ENCODE results near the gene POLR2E. TPM values are rescaled to one million over a fixed set of nuclear protein-coding genes. Genes with fewer than 3 reads are reported as not detected.

POLR2E gene
- total RNA-seq, 1 experiment from 2014 or later: 261 TPM

GRCh38 chr19:1093330-1093729 is 1.8 kb downstream of the POLR2E start:
- Mint-ChIP-seq H3K36me3 (ENCODE audit: insufficient read depth in 1 of 3, low read depth in 3 of 3) (peaks cover 6 to 36% (median 28%) of the 10 kb centered on the region in 3 experiments; a peak in 6 of 7 replicates), H3K4me1 (peaks cover 6 to 22% of the 10 kb centered on the region in 2 experiments), H3K4me3 (peak overlapping the region; percentile 91 to 92), H3K27ac (no peak overlapping the region), H3K27me3 (ENCODE audit: low read depth) (no peaks in the 10 kb centered on the region), H3K9me3 (peaks cover 0 to 2% of the 10 kb centered on the region in 2 experiments; a peak in 1 of 5 replicates)
- Histone ChIP-seq H4K5ac (ENCODE audit: insufficient read length, low read depth, low read length) (no peak overlapping the region), H2AFZ (ENCODE audit: low read length) (no peak overlapping the region), H3K14ac (ENCODE audit: insufficient read depth, low read length) (no peak overlapping the region), H3K23ac (ENCODE audit: insufficient read length, low read depth, low read length) (no peak overlapping the region), H3K27me3 (ENCODE audit: insufficient read depth, low read length) (no peaks in the 10 kb centered on the region), H3K18ac (ENCODE audit: insufficient read length, low read depth, low read length) (no peak overlapping the region), H4K8ac (replicated peaks; ENCODE audit: insufficient read length, low read depth, low read length) (no peak overlapping the region), H4K20me1 (ENCODE audit: control insufficient read depth, insufficient read depth, insufficient read length) (no peaks in the 10 kb centered on the region), H2BK12ac (ENCODE audit: insufficient read length, low read depth, low read length) (no peak overlapping the region), H3T11ph (ENCODE audit: low read length) (no peak overlapping the region), H3K4me1 (ENCODE audit: insufficient read depth, low read length) (no peaks in the 10 kb centered on the region; the same call in 1 of the 2 replicates), H4K91ac (ENCODE audit: insufficient read length, low read depth, low read length) (no peak overlapping the region), H2AK5ac (ENCODE audit: insufficient read length, low read length) (no peak overlapping the region), H2BK15ac (ENCODE audit: low read depth, low read length) (no peak overlapping the region), H3K4ac (ENCODE audit: low read depth, low read length) (no peak overlapping the region), H3K23me2 (ENCODE audit: insufficient read length, low read depth, low read length, poor library complexity, severe bottlenecking) (peaks cover 7% of the 10 kb centered on the region), H3K56ac (ENCODE audit: insufficient read length, low read depth, low read length) (no peak overlapping the region), H3K79me2 (ENCODE audit: insufficient read depth, low read length) (peaks cover 12% of the 10 kb centered on the region; the same call in 1 of the 2 replicates), H3K9ac (ENCODE audit: extremely low read depth, insufficient read length, low read length) (no peak overlapping the region), H2BK20ac (ENCODE audit: low read depth, low read length, poor library complexity, severe bottlenecking) (no peak overlapping the region), H3K4me2 (ENCODE audit: insufficient read depth, insufficient read length, low read length) (no peak overlapping the region), H2BK120ac (ENCODE audit: low read depth, low read length, poor library complexity, severe bottlenecking) (no peak overlapping the region), H3K27ac (ENCODE audit: insufficient read length, low read depth, low read length) (no peak overlapping the region), H3K79me1 (ENCODE audit: insufficient read depth, low read depth, low read length, poor library complexity, severe bottlenecking) (peaks cover 11% of the 10 kb centered on the region), H3K9me3 (ENCODE audit: control insufficient read depth, low read depth, low read length) (no peaks in the 10 kb centered on the region), H2BK5ac (ENCODE audit: insufficient read length, low read length) (no peak overlapping the region)
- no peak for TF ChIP-seq CTCF (conservative IDR thresholded peaks at IDR 0.05)
- DNase-seq: no peak
- no CpG with 5 or more reads among the region's 15 CpGs for WGBS (ENCODE audit: extremely low coverage, insufficient read length, low lambda C conversion rate)
